Neural cell (in vitro differentiated cells): ENCODE data around the gene ADCY4. TPM values are rescaled to one million over a fixed set of nuclear protein-coding genes. Genes with fewer than 3 reads are reported as not detected.

Experiments used
- H2AFZ ChIP-seq: fragments of 200-600, 300-800 bp; sonication (generic), shearing (Covaris generic); 2 replicates; pipeline ENCODE4 v1.6.0; 2014; ENCODE audit warnings: low read depth, mild to moderate bottlenecking, antibody characterized with exemption, low read length, moderate library complexity
- H3F3A ChIP-seq: fragments of 200-600 bp; shearing (Covaris generic); 2 replicates; pipeline ENCODE4 v1.6.1; 2016; ENCODE audit warnings: mild to moderate bottlenecking, moderate library complexity, mixed read lengths, antibody characterized with exemption, low read length; ENCODE audit not compliant: insufficient read depth, poor library complexity, severe bottlenecking
- H3K27ac ChIP-seq: fragments of 200-600, 300-800 bp; sonication (generic), shearing (Covaris generic); 2 replicates; pipeline ENCODE4 v1.5.1; 2014; ENCODE audit warnings: mild to moderate bottlenecking, low read length, moderate library complexity
- H3K27me3 ChIP-seq: fragments of 300-800, 200-600 bp; sonication (generic), shearing (Covaris generic); 2 replicates; pipeline ENCODE4 v1.6.0; 2014; ENCODE audit warnings: mild to moderate bottlenecking, low read depth, low read length, moderate library complexity; ENCODE audit not compliant: insufficient read depth
- H3K36me3 ChIP-seq: fragments of 300-800, 200-600 bp; sonication (generic), shearing (Covaris generic); 2 replicates; pipeline ENCODE4 v1.5.1; 2014; ENCODE audit warnings: mild to moderate bottlenecking, antibody characterized with exemption, low read length, moderate library complexity; ENCODE audit not compliant: insufficient read depth
- H3K4me2 ChIP-seq: fragments of 300-800, 200-600 bp; sonication (generic), shearing (Covaris generic); 2 replicates; pipeline ENCODE4 v1.6.0; 2014; ENCODE audit warnings: mild to moderate bottlenecking, low read length
- H3K4me3 ChIP-seq: fragments of 300-800, 200-600 bp; sonication (generic), shearing (Covaris generic); 2 replicates; pipeline ENCODE4 v1.5.1; 2014; ENCODE audit warnings: mild to moderate bottlenecking, low read length, moderate library complexity
- H3K79me2 ChIP-seq: fragments of 200-600 bp; shearing (Covaris generic); replicated peaks from 2 replicates; pipeline ENCODE4 v1.6.0; 2014; ENCODE audit warnings: mild to moderate bottlenecking, low read length, moderate library complexity; ENCODE audit not compliant: insufficient read depth
- H3K9ac ChIP-seq: fragments of 300-800, 200-600 bp; sonication (generic), shearing (Covaris generic); 2 replicates; pipeline ENCODE4 v1.6.1; 2016; ENCODE audit warnings: mild to moderate bottlenecking, low read length, mixed read lengths
- H3K9me2 ChIP-seq: fragments of 200-600 bp; shearing (Covaris generic); 2 replicates; pipeline ENCODE4 v1.6.1; 2016; ENCODE audit warnings: mild to moderate bottlenecking, low read length, mixed read lengths; ENCODE audit not compliant: insufficient read depth
- H3K9me3 ChIP-seq: fragments of 200-600, 300-800 bp; sonication (generic), shearing (Covaris generic); 2 replicates; pipeline ENCODE4 v1.6.1; 2016; ENCODE audit warnings: mild to moderate bottlenecking, mixed run types, low read length, moderate library complexity, mixed read lengths
- H4K20me1 ChIP-seq: fragments of 200-600 bp; shearing (Covaris generic); 2 replicates; pipeline ENCODE4 v1.6.1; 2016; ENCODE audit warnings: mild to moderate bottlenecking, mixed run types; ENCODE audit not compliant: insufficient read depth
- EP300 ChIP-seq: fragments of 450-650 bp; conservative IDR thresholded peaks from 2 replicates; pipeline ENCODE4 v1.6.1; 2014; ENCODE audit warnings: antibody characterized with exemption, mild to moderate bottlenecking, moderate library complexity; ENCODE audit not compliant: poor library complexity, severe bottlenecking
- EZH2 ChIP-seq: fragments of 200-600, 300-800 bp; shearing (Covaris generic), sonication (generic); IDR thresholded peaks from 2 replicates; pipeline ENCODE4 v1.6.1; 2014; ENCODE audit warnings: antibody characterized with exemption, low read length, borderline replicate concordance, mild to moderate bottlenecking; ENCODE audit not compliant: insufficient read depth, poor library complexity, severe bottlenecking
- MXI1 ChIP-seq: fragments of 450-650 bp; conservative IDR thresholded peaks from 2 replicates; pipeline ENCODE4 v1.6.1; 2014; ENCODE audit warnings: antibody characterized with exemption, mild to moderate bottlenecking; ENCODE audit not compliant: poor library complexity, severe bottlenecking
- POLR2AphosphoS5 ChIP-seq: IDR thresholded peaks from 2 replicates; pipeline ENCODE4 v1.6.1; 2012
- RAD21 ChIP-seq: fragments of 450-650 bp; conservative IDR thresholded peaks from 2 replicates; pipeline ENCODE4 v1.6.1; 2014; ENCODE audit warnings: antibody characterized with exemption, mild to moderate bottlenecking, moderate library complexity
- REST ChIP-seq: IDR thresholded peaks from 2 replicates; pipeline ENCODE4 v1.6.1; 2012; ENCODE audit warnings: borderline replicate concordance
- SMC3 ChIP-seq: fragments of 450-650 bp; conservative IDR thresholded peaks from 2 replicates; pipeline ENCODE4 v1.6.1; 2014; ENCODE audit warnings: antibody characterized with exemption, mild to moderate bottlenecking, moderate library complexity; ENCODE audit not compliant: poor library complexity
- TAF1 ChIP-seq: IDR thresholded peaks from 2 replicates; pipeline ENCODE4 v1.6.1; 2012; ENCODE audit warnings: low read depth
- polyA plus RNA-seq: library from polyadenylated mRNA; depleted of rRNA; stranded (reverse); fragments of >200 nt; gene quantifications from 2 replicates; pipeline ENCODE4 v1.2.3, GENCODE V29; 2014
- TF ChIP-seq, protein P1 (sequence below): fragments of 450-650 bp; IDR thresholded peaks from 2 replicates; pipeline ENCODE4 v1.5.1; 2014; ENCODE audit warnings: antibody characterized with exemption, mild to moderate bottlenecking, moderate library complexity; ENCODE audit not compliant: poor library complexity, severe bottlenecking

The ADCY4 gene
- polyA plus RNA-seq, 1 donor from 2014 or later = not detected

GRCh38 chr14:24286996-24287395, 47.9 kb downstream of the ADCY4 start:
- Histone ChIP-seq H3K4me2 (no peak overlapping the region), H3K4me3 (no peak overlapping the region), H3K9ac (no peak overlapping the region)

GRCh38 chr14:24285351-24285750, 49.5 kb downstream of the ADCY4 start:
- Histone ChIP-seq H4K20me1 (no peaks in the 10 kb centered on the region), H3K27ac (no peak overlapping the region), H3K4me3 (no peak overlapping the region), H3K27me3 (no peaks in the 10 kb centered on the region), H3F3A (no peaks in the 10 kb centered on the region), H3K36me3 (no peaks in the 10 kb centered on the region), H3K9ac (no peak overlapping the region), H2AFZ (no peak overlapping the region), H3K79me2 (no peaks in the 10 kb centered on the region), H3K9me2 (no peaks in the 10 kb centered on the region), H3K9me3 (no peaks in the 10 kb centered on the region), H3K4me2 (no peak overlapping the region)
- TF ChIP-seq REST = no peak
- no peak for TF ChIP-seq POLR2AphosphoS5
- TF ChIP-seq MXI1 = no peak
- TF ChIP-seq RAD21 = no peak
- TF ChIP-seq EZH2 = no peak
- TF ChIP-seq, protein P1, sequence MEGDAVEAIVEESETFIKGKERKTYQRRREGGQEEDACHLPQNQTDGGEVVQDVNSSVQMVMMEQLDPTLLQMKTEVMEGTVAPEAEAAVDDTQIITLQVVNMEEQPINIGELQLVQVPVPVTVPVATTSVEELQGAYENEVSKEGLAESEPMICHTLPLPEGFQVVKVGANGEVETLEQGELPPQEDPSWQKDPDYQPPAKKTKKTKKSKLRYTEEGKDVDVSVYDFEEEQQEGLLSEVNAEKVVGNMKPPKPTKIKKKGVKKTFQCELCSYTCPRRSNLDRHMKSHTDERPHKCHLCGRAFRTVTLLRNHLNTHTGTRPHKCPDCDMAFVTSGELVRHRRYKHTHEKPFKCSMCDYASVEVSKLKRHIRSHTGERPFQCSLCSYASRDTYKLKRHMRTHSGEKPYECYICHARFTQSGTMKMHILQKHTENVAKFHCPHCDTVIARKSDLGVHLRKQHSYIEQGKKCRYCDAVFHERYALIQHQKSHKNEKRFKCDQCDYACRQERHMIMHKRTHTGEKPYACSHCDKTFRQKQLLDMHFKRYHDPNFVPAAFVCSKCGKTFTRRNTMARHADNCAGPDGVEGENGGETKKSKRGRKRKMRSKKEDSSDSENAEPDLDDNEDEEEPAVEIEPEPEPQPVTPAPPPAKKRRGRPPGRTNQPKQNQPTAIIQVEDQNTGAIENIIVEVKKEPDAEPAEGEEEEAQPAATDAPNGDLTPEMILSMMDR = no peak
- TF ChIP-seq EP300 = no peak
- no peak for TF ChIP-seq SMC3

More at GRCh38 chr14:24286996-24287395, 47.9 kb downstream of the ADCY4 start:
- Histone ChIP-seq H2AFZ (no peak overlapping the region), H4K20me1 (no peaks in the 10 kb centered on the region), H3K9me2 (no peaks in the 10 kb centered on the region), H3K27ac (no peak overlapping the region), H3F3A (no peaks in the 10 kb centered on the region), H3K36me3 (no peaks in the 10 kb centered on the region), H3K27me3 (no peaks in the 10 kb centered on the region), H3K79me2 (no peaks in the 10 kb centered on the region), H3K9me3 (no peaks in the 10 kb centered on the region)
- TF ChIP-seq MXI1 (no peak), REST (no peak), RAD21 (no peak), POLR2AphosphoS5 (no peak), TAF1 (no peak), SMC3 (no peak), EZH2 (no peak), EP300 (no peak)
- TF ChIP-seq, protein P1 = no peak
